SK-N-DZ (cell line): ENCODE results near the gene CAMK1D.
"Not testable (repeated sequence)": the region's sequence is repeated elsewhere in the genome, so short reads cannot be mapped to it uniquely, and the experiment has no call there.

Source experiments
- DNase-seq: peaks from one replicate; pipeline ENCODE4 v3.0.0-alpha.2; 2015; ENCODE audit warnings: low spot score

Gene CAMK1D

GRCh38 chr10:12712293-12712983, 363.1 kb downstream of the CAMK1D start:
- DNase-seq = no peak

- DNase-seq = not testable (repeated sequence)
These were observed 363.6 kb downstream of the CAMK1D start for GRCh38 chr10:12712984-12713316.

- DNase-seq = no peak
These were observed 366.7 kb downstream of the CAMK1D start for GRCh38 chr10:12716042-12716441.

GRCh38 chr10:12717981-12718707, 368.8 kb downstream of the CAMK1D start:
- no peak for DNase-seq

GRCh38 chr10:12719365-12719764, 370.0 kb downstream of the CAMK1D start:
- no peak for DNase-seq

- DNase-seq = peak; percentile 60
These were observed 371.1 kb downstream of the CAMK1D start for GRCh38 chr10:12720217-12720981.

GRCh38 chr10:12721334-12721733, 372.0 kb downstream of the CAMK1D start:
- DNase-seq = no peak

GRCh38 chr10:12723220-12723619, 373.9 kb downstream of the CAMK1D start:
- DNase-seq = peak; percentile 70

- DNase-seq = no peak
These were observed 375.6 kb downstream of the CAMK1D start for GRCh38 chr10:12724807-12725579.

GRCh38 chr10:12725580-12725888, 376.2 kb downstream of the CAMK1D start:
- not testable (repeated sequence) for DNase-seq

GRCh38 chr10:12726971-12727831, 377.9 kb downstream of the CAMK1D start:
- no peak for DNase-seq

- no peak for DNase-seq
These were observed 378.5 kb downstream of the CAMK1D start for GRCh38 chr10:12727832-12728215.

GRCh38 chr10:12728494-12728893, 379.1 kb downstream of the CAMK1D start:
- DNase-seq = no peak

- no peak for DNase-seq
These were observed 380.5 kb downstream of the CAMK1D start for GRCh38 chr10:12729885-12730284.

- DNase-seq = no peak
These were observed 381.6 kb downstream of the CAMK1D start for GRCh38 chr10:12730809-12731519.

GRCh38 chr10:12733271-12733670, 383.9 kb downstream of the CAMK1D start:
- DNase-seq = no peak

- no peak for DNase-seq
These were observed 386.6 kb downstream of the CAMK1D start for GRCh38 chr10:12735843-12736462.

- DNase-seq = no peak
These were observed 391.5 kb downstream of the CAMK1D start for GRCh38 chr10:12740813-12741212.

GRCh38 chr10:12741360-12741804, 392.0 kb downstream of the CAMK1D start:
- no peak for DNase-seq

- DNase-seq = no peak
These were observed 393.4 kb downstream of the CAMK1D start for GRCh38 chr10:12742771-12743170.
